ENCODE data around the gene PNRC2. TPM values are rescaled to one million over a fixed set of nuclear protein-coding genes. Genes with fewer than 3 reads are reported as not detected.
"Not testable (repeated sequence)": the region's sequence is repeated elsewhere in the genome, so short reads cannot be mapped to it uniquely, and the experiment has no call there.

The PNRC2 gene
- total and polyA plus RNA-seq, 2 donors: 143 to 151 TPM

GRCh38 chr1:23930270-23930669 lies 29.4 kb upstream of the PNRC2 start:
- no peaks in the 10 kb centered on the region for H3K9me3 ChIP-seq (ENCODE audit: control insufficient read depth in 2 of 2, insufficient read depth in 1 of 2, low read length in 1 of 2)
- no peak overlapping the region for H3K27ac ChIP-seq (ENCODE audit: low read depth in 1 of 2, low read length in 1 of 2)
- no peak overlapping the region for H3K4me3 ChIP-seq (ENCODE audit: low read length in 2 of 2)
- no peaks in the 10 kb centered on the region for H3K36me3 ChIP-seq (ENCODE audit: control insufficient read depth in 2 of 2, insufficient read depth in 2 of 2, low read length in 1 of 2)
- DNase-seq (ENCODE audit: low read depth in 6 of 9, low spot score in 9 of 9): no peak
- no peaks in the 10 kb centered on the region for H3K4me1 ChIP-seq (ENCODE audit: control insufficient read depth in 2 of 2, insufficient read depth in 2 of 2, low read length in 2 of 2)
- 95% methylated on average over 5 of the region's 5 CpGs for WGBS
- H3K27me3 ChIP-seq (ENCODE audit: control insufficient read depth in 2 of 2, insufficient read depth in 1 of 2, low read length in 1 of 2): no peaks in the 10 kb centered on the region

GRCh38 chr1:23930861-23931490 lies 28.7 kb upstream of the PNRC2 start:
- Histone ChIP-seq H3K4me1 (ENCODE audit: control insufficient read depth in 2 of 2, insufficient read depth in 2 of 2, low read length in 2 of 2) (no peaks in the 10 kb centered on the region), H3K27me3 (ENCODE audit: control insufficient read depth in 2 of 2, insufficient read depth in 1 of 2, low read length in 1 of 2) (no peaks in the 10 kb centered on the region), H3K27ac (ENCODE audit: low read depth in 1 of 2, low read length in 1 of 2) (peak overlapping the region in 1 of 2 donors; percentile 46), H3K9me3 (ENCODE audit: control insufficient read depth in 2 of 2, insufficient read depth in 1 of 2, low read length in 1 of 2) (no peaks in the 10 kb centered on the region), H3K4me3 (ENCODE audit: low read length in 2 of 2) (no peak overlapping the region), H3K36me3 (ENCODE audit: control insufficient read depth in 2 of 2, insufficient read depth in 2 of 2, low read length in 1 of 2) (no peaks in the 10 kb centered on the region)
- no peak for DNase-seq (ENCODE audit: low read depth in 6 of 9, low spot score in 9 of 9)
- 88% methylated on average over 11 of the region's 11 CpGs for WGBS

GRCh38 chr1:23931491-23931880 lies 28.1 kb upstream of the PNRC2 start:
- no peaks in the 10 kb centered on the region for H3K36me3 ChIP-seq (ENCODE audit: control insufficient read depth in 2 of 2, insufficient read depth in 2 of 2, low read length in 1 of 2)
- H3K4me3 ChIP-seq (ENCODE audit: low read length in 2 of 2): no peak overlapping the region
- H3K27ac ChIP-seq (ENCODE audit: low read depth in 1 of 2, low read length in 1 of 2): no peak overlapping the region
- no peak for DNase-seq (ENCODE audit: low read depth in 6 of 9, low spot score in 9 of 9)
- H3K9me3 ChIP-seq (ENCODE audit: control insufficient read depth in 2 of 2, insufficient read depth in 1 of 2, low read length in 1 of 2): no peaks in the 10 kb centered on the region
- no peaks in the 10 kb centered on the region for H3K4me1 ChIP-seq (ENCODE audit: control insufficient read depth in 2 of 2, insufficient read depth in 2 of 2, low read length in 2 of 2)
- 97% methylated on average over 1 of the region's 1 CpG for WGBS
- H3K27me3 ChIP-seq (ENCODE audit: control insufficient read depth in 2 of 2, insufficient read depth in 1 of 2, low read length in 1 of 2): no peaks in the 10 kb centered on the region

- no peaks in the 10 kb centered on the region for H3K9me3 ChIP-seq (ENCODE audit: control insufficient read depth in 2 of 2, insufficient read depth in 1 of 2, low read length in 1 of 2)
- WGBS: 90% methylated on average over 6 of the region's 6 CpGs
- H3K4me3 ChIP-seq (ENCODE audit: low read length in 2 of 2): no peak overlapping the region
Measured at GRCh38 chr1:23936481-23937176, 23.0 kb upstream of the PNRC2 start.

GRCh38 chr1:23947366-23947765 lies 12.3 kb upstream of the PNRC2 start:
- Histone ChIP-seq H3K27me3 (ENCODE audit: control insufficient read depth in 2 of 2, insufficient read depth in 1 of 2, low read length in 1 of 2) (no peaks in the 10 kb centered on the region), H3K4me1 (ENCODE audit: control insufficient read depth in 2 of 2, insufficient read depth in 2 of 2, low read length in 2 of 2) (no peaks in the 10 kb centered on the region), H3K36me3 (ENCODE audit: control insufficient read depth in 2 of 2, insufficient read depth in 2 of 2, low read length in 1 of 2) (no peaks in the 10 kb centered on the region), H3K9me3 (ENCODE audit: control insufficient read depth in 2 of 2, insufficient read depth in 1 of 2, low read length in 1 of 2) (no peaks in the 10 kb centered on the region), H3K4me3 (ENCODE audit: low read length in 2 of 2) (no peak overlapping the region), H3K27ac (ENCODE audit: low read depth in 1 of 2, low read length in 1 of 2) (no peak overlapping the region)
- no peak for DNase-seq (ENCODE audit: low read depth in 6 of 9, low spot score in 9 of 9)

More at GRCh38 chr1:23936481-23937176, 23.0 kb upstream of the PNRC2 start:
- no peaks in the 10 kb centered on the region for H3K36me3 ChIP-seq (ENCODE audit: control insufficient read depth in 2 of 2, insufficient read depth in 2 of 2, low read length in 1 of 2)
- no peak for DNase-seq (ENCODE audit: low read depth in 6 of 9, low spot score in 9 of 9)
- no peak overlapping the region for H3K27ac ChIP-seq (ENCODE audit: low read depth in 1 of 2, low read length in 1 of 2)
- H3K27me3 ChIP-seq (ENCODE audit: control insufficient read depth in 2 of 2, insufficient read depth in 1 of 2, low read length in 1 of 2): no peaks in the 10 kb centered on the region
- no peaks in the 10 kb centered on the region for H3K4me1 ChIP-seq (ENCODE audit: control insufficient read depth in 2 of 2, insufficient read depth in 2 of 2, low read length in 2 of 2)

- H3K27me3 ChIP-seq (ENCODE audit: control insufficient read depth in 2 of 2, insufficient read depth in 1 of 2, low read length in 1 of 2): no peaks in the 10 kb centered on the region
- no peaks in the 10 kb centered on the region for H3K36me3 ChIP-seq (ENCODE audit: control insufficient read depth in 2 of 2, insufficient read depth in 2 of 2, low read length in 1 of 2)
- no peak overlapping the region for H3K4me3 ChIP-seq (ENCODE audit: low read length in 2 of 2)
- no peak for DNase-seq (ENCODE audit: low read depth in 6 of 9, low spot score in 9 of 9)
- no peaks in the 10 kb centered on the region for H3K9me3 ChIP-seq (ENCODE audit: control insufficient read depth in 2 of 2, insufficient read depth in 1 of 2, low read length in 1 of 2)
- peaks cover 7 to 30% of the 10 kb centered on the region in 2 donors for H3K4me1 ChIP-seq (ENCODE audit: control insufficient read depth in 2 of 2, insufficient read depth in 2 of 2, low read length in 2 of 2)
- 76% methylated on average over 3 of the region's 3 CpGs for WGBS
- H3K27ac ChIP-seq (ENCODE audit: low read depth in 1 of 2, low read length in 1 of 2): no peak overlapping the region
Measured at GRCh38 chr1:23953020-23953419, 6.6 kb upstream of the PNRC2 start.

- H3K4me3 ChIP-seq (ENCODE audit: low read length in 2 of 2): no peak overlapping the region
- H3K27me3 ChIP-seq (ENCODE audit: control insufficient read depth in 2 of 2, insufficient read depth in 1 of 2, low read length in 1 of 2): no peaks in the 10 kb centered on the region
- H3K27ac ChIP-seq (ENCODE audit: low read depth in 1 of 2, low read length in 1 of 2): no peak overlapping the region
- DNase-seq (ENCODE audit: low read depth in 6 of 9, low spot score in 9 of 9): no peak
- 90% methylated on average over 7 of the region's 7 CpGs for WGBS
- H3K36me3 ChIP-seq (ENCODE audit: control insufficient read depth in 2 of 2, insufficient read depth in 2 of 2, low read length in 1 of 2): peaks cover 0 to 7% of the 10 kb centered on the region in 2 donors
- H3K9me3 ChIP-seq (ENCODE audit: control insufficient read depth in 2 of 2, insufficient read depth in 1 of 2, low read length in 1 of 2): no peaks in the 10 kb centered on the region
- peaks cover 10 to 42% of the 10 kb centered on the region in 2 donors for H3K4me1 ChIP-seq (ENCODE audit: control insufficient read depth in 2 of 2, insufficient read depth in 2 of 2, low read length in 2 of 2)
Measured at GRCh38 chr1:23957096-23957495, 2.5 kb upstream of the PNRC2 start.

GRCh38 chr1:23958040-23958809 lies 1.4 kb upstream of the PNRC2 start:
- peaks cover 0 to 10% of the 10 kb centered on the region in 2 donors for H3K36me3 ChIP-seq (ENCODE audit: control insufficient read depth in 2 of 2, insufficient read depth in 2 of 2, low read length in 1 of 2)
- H3K9me3 ChIP-seq (ENCODE audit: control insufficient read depth in 2 of 2, insufficient read depth in 1 of 2, low read length in 1 of 2); DNase-seq (ENCODE audit: low read depth in 6 of 9, low spot score in 9 of 9); H3K27me3 ChIP-seq (ENCODE audit: control insufficient read depth in 2 of 2, insufficient read depth in 1 of 2, low read length in 1 of 2): not testable (repeated sequence)
- H3K4me3 ChIP-seq (ENCODE audit: low read length in 2 of 2): peak overlapping the region; percentile 77 to 96
- 63% methylated on average over 19 of the region's 19 CpGs for WGBS
- H3K4me1 ChIP-seq (ENCODE audit: control insufficient read depth in 2 of 2, insufficient read depth in 2 of 2, low read length in 2 of 2): peaks cover 10 to 42% of the 10 kb centered on the region in 2 donors
- H3K27ac ChIP-seq (ENCODE audit: low read depth in 1 of 2, low read length in 1 of 2): peak overlapping the region; percentile 100
